ENCODE results near the gene RRP36.

Gene RRP36

DNA sequence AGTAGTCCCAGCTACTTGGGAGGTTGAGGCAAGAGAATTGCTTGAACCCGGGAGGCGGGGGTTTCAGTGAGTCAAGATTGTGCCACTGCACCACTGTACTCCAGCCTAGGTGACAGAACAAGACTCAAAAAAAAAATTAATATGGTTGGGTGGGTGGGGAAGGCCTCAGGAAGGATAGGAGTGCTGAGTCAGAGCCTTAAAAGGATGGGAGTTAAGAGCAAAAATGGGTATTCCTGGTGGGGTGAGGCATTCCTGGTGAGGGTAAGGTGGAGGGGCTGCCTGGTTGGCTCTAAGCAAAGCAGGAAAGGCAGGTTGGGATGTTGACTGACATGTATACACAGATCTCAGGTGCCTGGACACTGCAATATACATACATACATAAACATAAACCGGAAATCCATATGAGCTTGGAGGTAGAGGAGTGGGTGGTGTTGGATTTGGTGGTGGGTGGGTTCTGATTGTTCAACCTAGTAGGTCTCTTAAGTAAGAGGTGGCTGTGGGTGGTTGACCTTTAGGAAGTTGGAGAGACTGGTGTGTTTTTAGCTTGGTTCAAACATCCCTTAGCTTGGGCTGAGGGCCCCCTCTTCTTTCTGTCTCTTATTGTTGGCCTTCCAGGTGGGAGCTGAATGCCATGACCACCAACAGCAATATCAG is 1.2 kb upstream of the RRP36 start:
- Histone ChIP-seq H3K27ac (ENCODE audit: low read length) (no peak overlapping the region), H3K36me3 (ENCODE audit: control insufficient read depth, insufficient read depth, low read length) (peaks cover 17% of the 10 kb centered on the region; the same call in 1 of the 2 replicates), H3K4me1 (ENCODE audit: control insufficient read depth, insufficient read depth, low read length) (no peaks in the 10 kb centered on the region), H3K9me3 (ENCODE audit: control insufficient read depth, insufficient read depth, low read length) (no peaks in the 10 kb centered on the region), H3K4me3 (ENCODE audit: low read length) (no peak overlapping the region), H3K27me3 (ENCODE audit: control insufficient read depth, insufficient read depth, low read length) (no peaks in the 10 kb centered on the region)
- WGBS (ENCODE audit: insufficient coverage, insufficient read length), result no CpG with 5 or more reads among the region's 3 CpGs
- DNase-seq (ENCODE audit: low read depth, low spot score), result no peak

DNA sequence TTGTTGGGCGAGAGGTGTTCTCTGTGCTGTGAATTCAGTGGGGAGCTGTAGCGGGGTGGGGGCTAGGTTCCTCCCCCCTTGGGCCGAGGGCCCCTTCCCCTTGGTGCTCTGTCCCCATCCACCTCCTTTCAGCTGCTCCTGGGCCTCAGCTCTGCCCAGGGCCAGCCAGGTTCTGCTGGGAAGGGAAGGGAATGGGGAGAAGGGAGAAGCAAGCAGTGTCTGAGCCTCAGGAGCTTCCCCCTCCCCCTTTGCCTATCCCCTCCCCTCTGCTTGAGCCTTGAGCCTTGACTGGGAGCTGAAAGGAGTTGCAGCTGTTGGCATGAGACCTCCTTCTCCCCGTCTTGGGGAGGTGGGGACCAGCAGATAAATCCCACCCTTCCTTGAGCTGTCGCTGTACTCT is 576 bp upstream of the RRP36 start:
- no peak overlapping the region; the same call in 1 of the 2 replicates for H3K4me3 ChIP-seq (ENCODE audit: low read length)
- peaks cover 19% of the 10 kb centered on the region; the same call in 1 of the 2 replicates for H3K36me3 ChIP-seq (ENCODE audit: control insufficient read depth, insufficient read depth, low read length)
- no peak for DNase-seq (ENCODE audit: low read depth, low spot score)
- no peaks in the 10 kb centered on the region for H3K27me3 ChIP-seq (ENCODE audit: control insufficient read depth, insufficient read depth, low read length)
- no peaks in the 10 kb centered on the region for H3K4me1 ChIP-seq (ENCODE audit: control insufficient read depth, insufficient read depth, low read length)
- no peak overlapping the region for H3K27ac ChIP-seq (ENCODE audit: low read length)
- H3K9me3 ChIP-seq (ENCODE audit: control insufficient read depth, insufficient read depth, low read length), result no peaks in the 10 kb centered on the region
- WGBS (ENCODE audit: insufficient coverage, insufficient read length), result no CpG with 5 or more reads among the region's 5 CpGs

DNA sequence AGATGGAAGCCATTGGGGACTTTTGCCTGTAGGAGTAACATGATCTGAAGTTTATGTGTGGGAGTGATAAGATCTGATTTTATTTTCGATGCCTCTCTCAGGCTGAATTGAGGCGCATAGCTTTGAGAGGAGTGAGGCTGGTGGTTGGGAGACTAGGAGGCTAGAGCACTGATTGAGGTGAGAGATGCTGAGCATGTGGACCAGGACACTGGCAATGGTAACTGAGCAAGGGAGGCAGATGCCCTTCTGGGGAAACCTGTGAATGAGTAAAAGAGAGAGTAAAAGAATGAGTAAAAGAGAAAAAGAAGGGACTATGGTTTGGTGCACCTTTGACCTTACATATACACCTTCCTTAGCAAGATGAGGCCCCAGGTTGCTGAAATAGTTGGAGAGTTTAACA is 3.0 kb downstream of the RRP36 start:
- no peak for DNase-seq (ENCODE audit: low read depth, low spot score)
- Histone ChIP-seq H3K4me3 (ENCODE audit: low read length) (no peak overlapping the region), H3K9me3 (ENCODE audit: control insufficient read depth, insufficient read depth, low read length) (no peaks in the 10 kb centered on the region), H3K27me3 (ENCODE audit: control insufficient read depth, insufficient read depth, low read length) (no peaks in the 10 kb centered on the region), H3K36me3 (ENCODE audit: control insufficient read depth, insufficient read depth, low read length) (peaks cover 28% of the 10 kb centered on the region), H3K4me1 (ENCODE audit: control insufficient read depth, insufficient read depth, low read length) (no peaks in the 10 kb centered on the region), H3K27ac (ENCODE audit: low read length) (no peak overlapping the region)
- no CpG with 5 or more reads among the region's 2 CpGs for WGBS (ENCODE audit: insufficient coverage, insufficient read length)

DNA sequence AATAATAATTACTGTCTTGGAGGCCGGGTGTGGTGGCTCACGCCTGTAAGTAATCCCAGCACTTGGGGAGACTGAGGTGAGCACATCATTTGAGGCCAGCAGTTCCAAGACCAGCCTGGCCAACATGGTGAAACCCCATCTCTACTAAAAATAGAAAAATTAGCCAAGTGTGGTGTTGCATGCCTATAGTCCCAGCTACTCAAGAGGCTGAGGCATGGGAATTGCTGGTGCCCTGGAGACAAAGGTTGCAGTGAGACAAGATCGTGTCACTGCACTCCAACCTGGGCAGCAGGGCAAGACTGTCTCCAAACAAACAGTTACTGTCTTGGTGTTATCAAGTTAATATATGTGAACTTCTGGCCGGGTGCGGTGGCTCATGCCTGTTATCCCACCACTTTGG is 4.9 kb downstream of the RRP36 start:
- Histone ChIP-seq H3K36me3 (ENCODE audit: control insufficient read depth, insufficient read depth, low read length) (peaks cover 35% of the 10 kb centered on the region), H3K4me3 (ENCODE audit: low read length) (no peak overlapping the region), H3K27ac (ENCODE audit: low read length) (no peak overlapping the region), H3K9me3 (ENCODE audit: control insufficient read depth, insufficient read depth, low read length) (no peaks in the 10 kb centered on the region), H3K27me3 (ENCODE audit: control insufficient read depth, insufficient read depth, low read length) (no peaks in the 10 kb centered on the region), H3K4me1 (ENCODE audit: control insufficient read depth, insufficient read depth, low read length) (no peaks in the 10 kb centered on the region)
- WGBS (ENCODE audit: insufficient coverage, insufficient read length), result no CpG with 5 or more reads among the region's 5 CpGs
- no peak for DNase-seq (ENCODE audit: low read depth, low spot score)

DNA sequence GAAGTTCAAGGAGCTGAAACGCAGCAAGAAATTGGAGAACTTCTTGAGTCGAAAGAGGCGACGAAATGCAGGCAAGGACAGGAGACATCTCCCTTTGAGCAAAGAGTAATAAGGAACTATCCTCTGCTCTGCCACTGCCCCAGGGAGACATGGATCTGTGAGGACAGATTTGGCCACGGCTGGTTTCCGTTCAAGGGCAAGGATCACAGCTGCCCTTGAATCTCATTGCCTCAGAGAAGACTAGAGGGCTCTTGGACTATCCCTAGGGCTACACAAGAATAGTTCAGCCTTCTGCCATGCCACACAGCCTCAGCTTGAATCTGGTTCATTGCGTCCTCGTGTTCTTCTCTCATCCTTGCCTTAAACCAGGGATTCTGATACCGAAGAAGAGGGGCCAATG is 7.7 kb downstream of the RRP36 start:
- Histone ChIP-seq H3K27ac (ENCODE audit: low read length) (no peak overlapping the region), H3K36me3 (ENCODE audit: control insufficient read depth, insufficient read depth, low read length) (peaks cover 37% of the 10 kb centered on the region)

DNA sequence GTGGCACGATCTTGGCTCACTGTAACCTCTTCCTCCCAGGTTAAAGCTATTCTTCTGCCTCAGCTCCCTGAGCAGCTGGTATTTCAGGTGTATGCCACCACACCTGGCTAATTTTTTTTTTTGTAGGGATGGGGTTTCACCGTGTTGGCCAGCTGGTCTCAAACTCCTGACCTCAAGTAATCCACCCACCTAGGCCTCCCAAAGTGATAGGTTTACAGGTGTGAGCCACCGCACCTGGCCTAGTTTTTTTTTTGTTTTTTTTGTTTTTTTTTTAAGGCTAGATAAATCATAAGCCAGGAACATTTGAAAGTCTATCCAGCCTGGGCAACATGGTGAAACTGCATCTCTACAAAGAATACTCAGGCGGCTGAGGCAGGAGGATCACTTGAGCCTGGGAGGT is 10.9 kb downstream of the RRP36 start:
- DNase-seq (ENCODE audit: low read depth, low spot score), result no peak
- Histone ChIP-seq H3K9me3 (ENCODE audit: control insufficient read depth, insufficient read depth, low read length) (no peaks in the 10 kb centered on the region), H3K27ac (ENCODE audit: low read length) (no peak overlapping the region), H3K36me3 (ENCODE audit: control insufficient read depth, insufficient read depth, low read length) (peaks cover 20% of the 10 kb centered on the region), H3K4me3 (ENCODE audit: low read length) (no peak overlapping the region), H3K4me1 (ENCODE audit: control insufficient read depth, insufficient read depth, low read length) (no peaks in the 10 kb centered on the region), H3K27me3 (ENCODE audit: control insufficient read depth, insufficient read depth, low read length) (no peaks in the 10 kb centered on the region)
- WGBS (ENCODE audit: insufficient coverage, insufficient read length), result no CpG with 5 or more reads among the region's 4 CpGs

More for the DNA sequence above, 7.7 kb downstream of the RRP36 start:
- H3K27me3 ChIP-seq (ENCODE audit: control insufficient read depth, insufficient read depth, low read length), result no peaks in the 10 kb centered on the region
- DNase-seq (ENCODE audit: low read depth, low spot score), result no peak
- no CpG with 5 or more reads among the region's 9 CpGs for WGBS (ENCODE audit: insufficient coverage, insufficient read length)
- H3K9me3 ChIP-seq (ENCODE audit: control insufficient read depth, insufficient read depth, low read length), result no peaks in the 10 kb centered on the region
- no peaks in the 10 kb centered on the region for H3K4me1 ChIP-seq (ENCODE audit: control insufficient read depth, insufficient read depth, low read length)
- H3K4me3 ChIP-seq (ENCODE audit: low read length), result no peak overlapping the region

DNA sequence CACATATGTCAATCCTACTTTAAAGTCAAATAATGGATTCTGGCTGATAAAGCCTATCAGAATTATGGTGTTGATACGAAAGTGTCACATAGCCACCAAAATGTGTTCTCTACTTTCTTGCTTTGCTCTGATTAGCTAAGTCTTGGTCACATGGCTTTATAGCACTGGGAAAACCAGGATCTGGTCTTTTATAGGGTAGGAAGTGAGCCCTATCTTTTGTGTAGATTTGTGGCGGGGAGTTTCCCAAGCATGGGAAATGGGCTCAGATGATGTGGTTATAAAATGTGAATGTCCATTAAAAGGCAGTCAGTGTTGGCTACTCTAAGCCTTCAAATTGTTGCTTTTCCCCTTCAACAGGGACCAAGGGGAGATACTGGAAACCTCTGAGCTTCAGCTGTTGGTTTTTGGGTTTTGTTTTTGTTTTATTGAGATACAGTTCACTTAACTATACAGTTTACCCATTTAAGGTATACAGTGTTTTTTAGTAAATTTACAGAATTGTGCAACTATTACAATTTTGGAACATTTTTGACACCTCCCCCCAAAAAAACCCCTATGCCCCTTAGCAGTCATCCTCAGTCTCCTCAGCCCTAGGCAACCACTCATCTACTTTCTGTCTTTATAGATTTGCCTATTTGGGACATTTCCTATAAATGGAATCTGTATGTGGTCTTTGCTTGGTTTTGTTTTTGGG is 12.2 kb downstream of the RRP36 start:
- H3K27me3 ChIP-seq (ENCODE audit: control insufficient read depth, insufficient read depth, low read length), result no peaks in the 10 kb centered on the region
- WGBS (ENCODE audit: insufficient coverage, insufficient read length), result no CpG with 5 or more reads among the region's 2 CpGs
- no peak overlapping the region for H3K27ac ChIP-seq (ENCODE audit: low read length)
- peaks cover 22% of the 10 kb centered on the region for H3K36me3 ChIP-seq (ENCODE audit: control insufficient read depth, insufficient read depth, low read length)
- H3K9me3 ChIP-seq (ENCODE audit: control insufficient read depth, insufficient read depth, low read length), result no peaks in the 10 kb centered on the region
- no peak overlapping the region for H3K4me3 ChIP-seq (ENCODE audit: low read length)
- DNase-seq (ENCODE audit: low read depth, low spot score), result no peak
- H3K4me1 ChIP-seq (ENCODE audit: control insufficient read depth, insufficient read depth, low read length), result no peaks in the 10 kb centered on the region

DNA sequence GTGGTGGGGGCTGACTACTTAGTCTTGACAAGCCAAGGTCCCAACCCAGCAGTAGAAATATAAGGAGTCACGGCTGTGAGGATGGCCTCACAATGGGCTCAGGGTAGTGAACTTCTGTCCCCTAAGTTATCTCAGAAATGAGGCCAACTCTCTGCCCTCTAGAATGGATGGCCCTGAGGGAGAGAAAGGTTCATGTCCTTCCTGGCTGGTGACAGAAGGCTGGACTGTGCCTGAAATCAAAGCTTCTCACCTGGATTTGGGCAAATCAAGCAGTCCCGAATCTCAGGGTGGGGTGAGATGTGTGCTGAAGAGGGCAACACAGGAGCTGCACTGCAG is 12.7 kb downstream of the RRP36 start:
- Histone ChIP-seq H3K27ac (ENCODE audit: low read length) (no peak overlapping the region), H3K4me1 (ENCODE audit: control insufficient read depth, insufficient read depth, low read length) (no peaks in the 10 kb centered on the region), H3K4me3 (ENCODE audit: low read length) (no peak overlapping the region), H3K36me3 (ENCODE audit: control insufficient read depth, insufficient read depth, low read length) (peaks cover 23% of the 10 kb centered on the region), H3K27me3 (ENCODE audit: control insufficient read depth, insufficient read depth, low read length) (no peaks in the 10 kb centered on the region), H3K9me3 (ENCODE audit: control insufficient read depth, insufficient read depth, low read length) (no peaks in the 10 kb centered on the region)
- no CpG with 5 or more reads among the region's 2 CpGs for WGBS (ENCODE audit: insufficient coverage, insufficient read length)
- no peak for DNase-seq (ENCODE audit: low read depth, low spot score)

DNA sequence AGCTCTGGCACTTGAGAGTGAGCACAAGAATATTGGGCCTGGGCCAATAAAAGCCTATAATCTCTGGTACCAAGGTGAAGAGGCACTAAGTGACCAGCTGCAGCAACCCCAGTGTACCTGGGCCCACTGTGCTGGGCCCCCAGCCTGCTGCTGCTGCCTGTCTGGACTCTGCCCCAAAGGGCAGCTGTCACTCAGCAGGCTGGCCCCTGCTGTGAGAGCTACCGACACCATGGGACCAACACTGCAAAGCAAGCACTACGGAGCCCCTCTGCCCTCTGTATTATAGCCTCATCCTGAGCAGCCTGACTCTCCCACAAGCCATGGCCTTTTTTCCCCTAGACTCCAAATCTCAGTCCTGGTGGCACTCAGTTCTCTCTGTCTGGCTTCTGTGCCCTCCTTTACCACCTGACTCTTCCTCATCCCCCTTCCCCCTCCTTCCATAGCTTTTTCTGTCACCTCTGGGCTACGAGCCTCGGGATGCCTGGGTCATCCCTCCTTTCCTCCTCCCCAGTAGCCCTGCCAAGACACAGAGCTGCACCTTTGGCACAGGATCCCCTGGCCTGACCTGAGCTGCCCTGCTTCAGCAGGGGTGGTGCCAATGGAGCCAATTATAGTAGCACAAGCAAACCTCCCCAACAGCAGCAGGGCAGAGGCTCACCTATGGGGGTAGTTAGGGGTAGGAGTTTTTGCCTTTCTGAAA is 14.2 kb downstream of the RRP36 start:
- H3K36me3 ChIP-seq (ENCODE audit: control insufficient read depth, insufficient read depth, low read length), result peaks cover 16% of the 10 kb centered on the region
- no CpG with 5 or more reads among the region's 4 CpGs for WGBS (ENCODE audit: insufficient coverage, insufficient read length)

DNA sequence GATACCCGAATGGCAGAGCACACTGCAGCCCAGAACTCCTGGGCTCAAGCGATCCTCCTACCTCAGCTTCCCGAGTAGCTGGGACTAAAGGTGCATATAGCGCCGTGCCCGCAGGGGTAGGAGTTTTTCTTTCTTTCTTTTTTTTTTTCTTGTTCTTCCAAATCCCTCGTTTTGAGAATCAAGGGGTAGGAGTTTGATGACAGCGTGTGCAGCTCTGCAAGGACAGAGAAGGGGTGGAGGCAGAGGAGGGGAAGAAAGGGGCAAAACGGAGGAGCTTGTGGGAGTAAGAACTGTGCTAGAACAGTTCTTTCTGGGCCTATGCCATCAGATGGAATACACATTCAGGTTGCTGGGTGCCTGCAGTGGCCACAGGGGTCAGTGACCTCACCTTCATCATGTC is 15.3 kb downstream of the RRP36 start:
- no peak overlapping the region for H3K4me3 ChIP-seq (ENCODE audit: low read length)
- no peak for DNase-seq (ENCODE audit: low read depth, low spot score)
- H3K27me3 ChIP-seq (ENCODE audit: control insufficient read depth, insufficient read depth, low read length), result no peaks in the 10 kb centered on the region
- no peak overlapping the region for H3K27ac ChIP-seq (ENCODE audit: low read length)
- H3K36me3 ChIP-seq (ENCODE audit: control insufficient read depth, insufficient read depth, low read length), result peaks cover 18% of the 10 kb centered on the region
- H3K9me3 ChIP-seq (ENCODE audit: control insufficient read depth, insufficient read depth, low read length), result no peaks in the 10 kb centered on the region
- H3K4me1 ChIP-seq (ENCODE audit: control insufficient read depth, insufficient read depth, low read length), result no peaks in the 10 kb centered on the region
- no CpG with 5 or more reads among the region's 9 CpGs for WGBS (ENCODE audit: insufficient coverage, insufficient read length)

More for the DNA sequence above, 14.2 kb downstream of the RRP36 start:
- H3K27ac ChIP-seq (ENCODE audit: low read length), result no peak overlapping the region
- no peaks in the 10 kb centered on the region for H3K9me3 ChIP-seq (ENCODE audit: control insufficient read depth, insufficient read depth, low read length)
- H3K4me3 ChIP-seq (ENCODE audit: low read length), result no peak overlapping the region
- no peak for DNase-seq (ENCODE audit: low read depth, low spot score)
- no peaks in the 10 kb centered on the region for H3K4me1 ChIP-seq (ENCODE audit: control insufficient read depth, insufficient read depth, low read length)
- H3K27me3 ChIP-seq (ENCODE audit: control insufficient read depth, insufficient read depth, low read length), result no peaks in the 10 kb centered on the region
